GM19043 (cell line): ENCODE results near the gene DTYMK.

Source experiments
- ATAC-seq: cut with Tn5 transposase; IDR thresholded peaks from one replicate; pipeline ENCODE4 v1.9.1; 2021; ENCODE audit warnings: low read depth; ENCODE audit not compliant: unreplicated experiment

The DTYMK gene

GRCh38 chr2:241652722-241653121 is 33.9 kb downstream of the DTYMK start:
- ATAC-seq: no peak

- ATAC-seq: no peak
These were observed 34.5 kb downstream of the DTYMK start for GRCh38 chr2:241652142-241652541.

GRCh38 chr2:241649927-241650326 is 36.7 kb downstream of the DTYMK start:
- ATAC-seq: no peak

- no peak for ATAC-seq
These were observed 37.2 kb downstream of the DTYMK start for GRCh38 chr2:241649404-241649803.

- ATAC-seq: no peak
These were observed 38.2 kb downstream of the DTYMK start for GRCh38 chr2:241648453-241648852.

- no peak for ATAC-seq
These were observed 40.5 kb downstream of the DTYMK start for GRCh38 chr2:241645915-241646645.

GRCh38 chr2:241645056-241645914 is 41.3 kb downstream of the DTYMK start:
- ATAC-seq: no peak

- no peak for ATAC-seq
These were observed 45.0 kb downstream of the DTYMK start for GRCh38 chr2:241641631-241642030.

- no peak for ATAC-seq
These were observed 46.3 kb downstream of the DTYMK start for GRCh38 chr2:241640165-241640795.

- no peak for ATAC-seq
These were observed 47.2 kb downstream of the DTYMK start for GRCh38 chr2:241639385-241639784.

- no peak for ATAC-seq
These were observed 47.7 kb downstream of the DTYMK start for GRCh38 chr2:241638940-241639339.

- peak; percentile 12 for ATAC-seq
These were observed 48.6 kb downstream of the DTYMK start for GRCh38 chr2:241637795-241638660.

GRCh38 chr2:241637018-241637794 is 49.4 kb downstream of the DTYMK start, which contains the start of the genes ATG4B and THAP4:
ATG4B (plus strand) TSS chr2:241637693; CDS start chr2:241637715, 22 bp downstream.
THAP4 (minus strand) TSS chr2:241637158; CDS start chr2:241637017, 141 bp downstream.
- ATAC-seq: peak; percentile 43

- peak; percentile 31 for ATAC-seq
These were observed 50.2 kb downstream of the DTYMK start for GRCh38 chr2:241636182-241637017.

GRCh38 chr2:241635756-241636155 is 50.9 kb downstream of the DTYMK start:
- ATAC-seq: no peak

GRCh38 chr2:241633561-241633960 is 53.1 kb downstream of the DTYMK start:
- no peak for ATAC-seq

GRCh38 chr2:241632478-241633325 is 53.9 kb downstream of the DTYMK start:
- ATAC-seq: no peak
